NT2/D1 (cell line): ENCODE measurements around the gene PLCH1.

Experiments
- DNase-seq: peaks from one replicate; pipeline ENCODE4 v3.0.0-alpha.2; 2011; ENCODE audit warnings: low read depth, low spot score
- H3K27me3 ChIP-seq: 2 replicates; pipeline ENCODE4 v1.6.0; 2011; ENCODE audit warnings: mild to moderate bottlenecking; ENCODE audit not compliant: insufficient read length, insufficient read depth
- H3K36me3 ChIP-seq: 2 replicates; pipeline ENCODE4 v1.6.1; 2011; ENCODE audit warnings: mild to moderate bottlenecking, low read length, mixed read lengths; ENCODE audit not compliant: insufficient read depth, insufficient read length
- H3K4me1 ChIP-seq: 2 replicates; pipeline ENCODE4 v1.5.1; 2011; ENCODE audit not compliant: insufficient read depth, insufficient read length
- H3K4me3 ChIP-seq: 2 replicates; pipeline ENCODE4 v1.5.1; 2011; ENCODE audit warnings: low read depth; ENCODE audit not compliant: insufficient read length
- H3K9ac ChIP-seq: 2 replicates; pipeline ENCODE4 v1.6.0; 2011; ENCODE audit warnings: low read depth; ENCODE audit not compliant: insufficient read length
- H3K9me3 ChIP-seq: 2 replicates; pipeline ENCODE4 v1.5.1; 2011; ENCODE audit warnings: mild to moderate bottlenecking, low read length; ENCODE audit not compliant: insufficient read depth
- SUZ12 ChIP-seq: IDR thresholded peaks from 2 replicates; pipeline ENCODE4 v1.6.1; 2011; ENCODE audit not compliant: insufficient read length, insufficient read depth; ENCODE audit errors: extremely low read depth
- YY1 ChIP-seq: IDR thresholded peaks from 2 replicates; pipeline ENCODE4 v1.6.1; 2011; ENCODE audit not compliant: insufficient read length, insufficient read depth
- ZNF274 ChIP-seq: IDR thresholded peaks from 2 replicates; pipeline ENCODE4 v1.6.1; 2011; ENCODE audit warnings: mild to moderate bottlenecking, low read depth, low read length

The PLCH1 gene

GRCh38 chr3:155453512-155453911 lies 291.4 kb downstream of the PLCH1 start:
- no peak overlapping the region for H3K4me3 ChIP-seq
- no peak for DNase-seq

GRCh38 chr3:155449613-155450267 lies 295.1 kb downstream of the PLCH1 start:
- Histone ChIP-seq H3K9me3 (peaks cover 7% of the 10 kb centered on the region), H3K4me1 (no peaks in the 10 kb centered on the region), H3K9ac (no peak overlapping the region), H3K36me3 (no peaks in the 10 kb centered on the region), H3K27me3 (no peaks in the 10 kb centered on the region), H3K4me3 (no peak overlapping the region)
- TF ChIP-seq ZNF274 (no peak), YY1 (no peak), SUZ12 (no peak)
- DNase-seq: no peak

More at GRCh38 chr3:155453512-155453911, 291.4 kb downstream of the PLCH1 start:
- TF ChIP-seq YY1 (no peak), ZNF274 (no peak), SUZ12 (no peak)
- H3K36me3 ChIP-seq: no peaks in the 10 kb centered on the region
- no peaks in the 10 kb centered on the region for H3K4me1 ChIP-seq
- no peaks in the 10 kb centered on the region for H3K27me3 ChIP-seq
- H3K9me3 ChIP-seq: peaks cover 7% of the 10 kb centered on the region
- H3K9ac ChIP-seq: no peak overlapping the region

GRCh38 chr3:155448531-155448930 lies 296.3 kb downstream of the PLCH1 start:
- DNase-seq: no peak
- TF ChIP-seq SUZ12: no peak
- TF ChIP-seq YY1: no peak
- TF ChIP-seq ZNF274: no peak

GRCh38 chr3:155446366-155446765 lies 298.5 kb downstream of the PLCH1 start:
- Histone ChIP-seq H3K4me1 (no peaks in the 10 kb centered on the region), H3K4me3 (no peak overlapping the region), H3K9ac (no peak overlapping the region), H3K27me3 (no peaks in the 10 kb centered on the region), H3K36me3 (no peaks in the 10 kb centered on the region), H3K9me3 (no peaks in the 10 kb centered on the region)
- TF ChIP-seq SUZ12: no peak
- no peak for TF ChIP-seq ZNF274
- DNase-seq: no peak

More at GRCh38 chr3:155448531-155448930, 296.3 kb downstream of the PLCH1 start:
- Histone ChIP-seq H3K4me1 (no peaks in the 10 kb centered on the region), H3K4me3 (no peak overlapping the region), H3K36me3 (no peaks in the 10 kb centered on the region), H3K9ac (no peak overlapping the region), H3K27me3 (no peaks in the 10 kb centered on the region), H3K9me3 (peaks cover 7% of the 10 kb centered on the region)

GRCh38 chr3:155444771-155445170 lies 300.1 kb downstream of the PLCH1 start:
- no peaks in the 10 kb centered on the region for H3K36me3 ChIP-seq
- H3K4me1 ChIP-seq: no peaks in the 10 kb centered on the region
- H3K27me3 ChIP-seq: no peaks in the 10 kb centered on the region
- H3K9me3 ChIP-seq: no peaks in the 10 kb centered on the region
- no peak overlapping the region for H3K9ac ChIP-seq
- no peak for DNase-seq
- TF ChIP-seq SUZ12: no peak
- TF ChIP-seq YY1: no peak
- no peak for TF ChIP-seq ZNF274
- H3K4me3 ChIP-seq: no peak overlapping the region

- H3K4me1 ChIP-seq: no peaks in the 10 kb centered on the region
- no peak for DNase-seq
- H3K9ac ChIP-seq: no peak overlapping the region
Observed at GRCh38 chr3:155443815-155444214, 301.1 kb downstream of the PLCH1 start.

GRCh38 chr3:155442072-155442471 lies 302.8 kb downstream of the PLCH1 start:
- no peaks in the 10 kb centered on the region for H3K9me3 ChIP-seq
- DNase-seq: no peak
- no peak overlapping the region for H3K9ac ChIP-seq
- no peaks in the 10 kb centered on the region for H3K36me3 ChIP-seq
- TF ChIP-seq ZNF274 (no peak), SUZ12 (no peak), YY1 (no peak)
- H3K4me1 ChIP-seq: no peaks in the 10 kb centered on the region
- H3K4me3 ChIP-seq: no peak overlapping the region
- no peaks in the 10 kb centered on the region for H3K27me3 ChIP-seq

More at GRCh38 chr3:155443815-155444214, 301.1 kb downstream of the PLCH1 start:
- Histone ChIP-seq H3K4me3 (no peak overlapping the region), H3K9me3 (no peaks in the 10 kb centered on the region), H3K27me3 (no peaks in the 10 kb centered on the region), H3K36me3 (no peaks in the 10 kb centered on the region)
- TF ChIP-seq ZNF274 (no peak), YY1 (no peak), SUZ12 (no peak)

- no peak for DNase-seq
Observed at GRCh38 chr3:155441506-155441905, 303.4 kb downstream of the PLCH1 start.

More at GRCh38 chr3:155441506-155441905, 303.4 kb downstream of the PLCH1 start:
- no peak overlapping the region for H3K4me3 ChIP-seq
- H3K36me3 ChIP-seq: no peaks in the 10 kb centered on the region
- no peak overlapping the region for H3K9ac ChIP-seq
- no peaks in the 10 kb centered on the region for H3K27me3 ChIP-seq
- no peaks in the 10 kb centered on the region for H3K9me3 ChIP-seq
- H3K4me1 ChIP-seq: no peaks in the 10 kb centered on the region
- no peak for TF ChIP-seq YY1
- TF ChIP-seq SUZ12: no peak
- no peak for TF ChIP-seq ZNF274
